ENCODE measurements around the gene GLI3.

DNA sequence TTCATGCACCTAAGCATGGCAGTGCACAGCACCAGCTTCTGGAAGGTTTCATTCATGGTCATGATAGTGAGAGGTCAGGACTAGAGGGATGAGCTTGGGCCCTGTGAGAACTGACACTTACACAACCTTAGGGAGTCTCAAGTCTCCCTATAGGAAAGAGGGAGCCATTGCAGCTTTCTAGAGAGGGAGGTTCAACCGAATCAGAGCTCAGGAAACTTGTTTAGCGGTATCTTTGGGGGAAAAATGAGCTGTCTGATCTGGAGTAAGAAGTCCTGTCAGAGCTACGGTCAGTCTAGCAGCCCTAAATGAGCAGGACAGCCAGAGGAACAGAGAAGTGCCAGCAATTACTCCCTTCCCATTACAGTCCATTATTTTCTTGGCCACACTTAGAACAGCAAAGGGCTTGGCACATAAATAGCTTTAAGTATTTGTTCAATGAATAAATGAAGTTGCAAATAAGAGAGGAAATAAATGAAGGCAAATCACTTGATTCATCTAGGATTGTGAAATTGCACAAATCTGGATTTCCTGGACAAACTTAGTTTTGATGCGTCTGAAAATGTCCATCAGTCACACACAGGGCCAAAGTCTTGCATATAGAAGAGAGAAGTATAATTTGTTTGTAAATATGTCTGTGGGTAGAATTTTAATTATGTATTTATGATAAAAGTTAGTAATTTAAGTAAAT is 262.0 kb downstream of the GLI3 start:
- no peak for TF ChIP-seq CTCF (IDR thresholded peaks at IDR 0.05)
- no peak for TF ChIP-seq POLR2A (IDR thresholded peaks at IDR 0.05)
- no peak for TF ChIP-seq POLR2AphosphoS5 (IDR thresholded peaks at IDR 0.05)

Measured in suprapubic skin (tissue), 4 donors.